Gastroesophageal sphincter (tissue), 4 donors: Measurements from ENCODE around the gene HEATR5B. TPM values are rescaled to one million over a fixed set of nuclear protein-coding genes. Genes with fewer than 3 reads are reported as not detected.
A peak's percentile ranks its signal among the peaks of the same experiment; 100 is the strongest.
"Not testable (repeated sequence)": the region's sequence is repeated elsewhere in the genome, so short reads cannot be mapped to it uniquely, and the experiment has no call there.

ENCODE experiments used
- ATAC-seq: fragments of 150-250 bp; one replicate; pipeline ENCODE4 v1.9.1; 2016; ENCODE audit warnings: mild to moderate bottlenecking, moderate library complexity
- H3K27ac ChIP-seq, 4 donors: fragments of 200-600 bp; sonication (generic) in 3 of 4; 1 replicate in 3 of 4; 2 replicates in 1 of 4; pipeline ENCODE4 v1.5.1; 2016 to 2019
- H3K27me3 ChIP-seq: fragments of 200-600 bp; sonication (generic); one replicate; pipeline ENCODE4 v1.5.1; 2019
- H3K36me3 ChIP-seq, 2 donors: fragments of 200-600 bp; sonication (generic); one replicate each; pipeline ENCODE4 v1.5.1; 2019; ENCODE audit warnings: control low read depth in 1 of 2
- H3K4me1 ChIP-seq, 3 donors: fragments of 200-600 bp; sonication (generic); 1 replicate in 2 of 3; 2 replicates in 1 of 3; pipeline ENCODE4 v1.5.1; 2016 to 2019; ENCODE audit warnings: control low read depth in 2 of 3
- H3K4me3 ChIP-seq, 2 donors: fragments of 200-600 bp; sonication (generic); one replicate each; pipeline ENCODE4 v1.5.1; 2019; ENCODE audit warnings: mild to moderate bottlenecking in 1 of 2, moderate library complexity in 1 of 2
- H3K9me3 ChIP-seq, 3 donors: fragments of 200-600 bp; sonication (generic); one replicate each; pipeline ENCODE4 v1.5.1; 2017 to 2019; ENCODE audit warnings: control low read depth in 2 of 3
- CTCF ChIP-seq, 4 experiments: fragments of 200-600 bp in 2 of 4; fragments of 450-650 bp in 2 of 4; sonication (generic) in 1 of 4; IDR thresholded peaks; one replicate each; pipeline ENCODE4 v1.5.1; 2017 to 2019; ENCODE audit warnings: antibody characterized with exemption in 4 of 4, mild to moderate bottlenecking in 2 of 4, moderate library complexity in 2 of 4
- EP300 ChIP-seq: sonication (generic); formaldehyde crosslinking; IDR thresholded peaks from one replicate; pipeline ENCODE4 v1.6.1; 2017; ENCODE audit warnings: antibody characterized with exemption, mild to moderate bottlenecking
- POLR2A ChIP-seq, 2 donors: fragments of 450-650 bp; IDR thresholded peaks; one replicate each; pipeline ENCODE4 v1.6.1; 2017; ENCODE audit warnings: antibody characterized with exemption in 2 of 2, mild to moderate bottlenecking in 2 of 2, moderate library complexity in 1 of 2
- POLR2AphosphoS5 ChIP-seq: sonication (generic); formaldehyde crosslinking; IDR thresholded peaks from one replicate; pipeline ENCODE4 v1.6.1; 2017; ENCODE audit warnings: antibody characterized with exemption
- WGBS, 2 donors: methylation state at CpG; one replicate each; pipeline ENCODE4 v1.1.5; 2018; ENCODE audit warnings: low coverage in 1 of 2; 5-methylcytosine and 5-hydroxymethylcytosine counted together
- total RNA-seq, 4 donors: library from RNA; depleted of rRNA; stranded (reverse); fragments of >200 nt; gene quantifications; one replicate each; pipeline ENCODE4 v1.1.0, GENCODE V29; 2016

HEATR5B gene
- total RNA-seq, 4 donors from 2014 or later, result 17.6 to 32.1 (median 22.1) TPM

- H3K36me3 ChIP-seq, result peaks cover 0 to 96% of the 10 kb centered on the region in 2 donors
- no peak for ATAC-seq
- no peaks in the 10 kb centered on the region for H3K27me3 ChIP-seq
- H3K9me3 ChIP-seq, result no peaks in the 10 kb centered on the region
- TF ChIP-seq EP300 (no peak), POLR2AphosphoS5 (no peak), CTCF (IDR thresholded peaks at IDR 0.05) (no peak), POLR2A (IDR thresholded peaks at IDR 0.05) (no peak)
- WGBS, 2 donors, result 93 to 100% methylated on average over 4 of the region's 4 CpGs
- H3K4me3 ChIP-seq, result no peak overlapping the region
- H3K4me1 ChIP-seq, result no peaks in the 10 kb centered on the region
- H3K27ac ChIP-seq, result no peak overlapping the region
These were observed 70.9 kb downstream of the HEATR5B start for GRCh38 chr2:37013315-37013641.

- no peak overlapping the region for H3K27ac ChIP-seq
- H3K4me3 ChIP-seq, result no peak overlapping the region
- H3K9me3 ChIP-seq, result no peaks in the 10 kb centered on the region
- no peaks in the 10 kb centered on the region for H3K4me1 ChIP-seq
- no peaks in the 10 kb centered on the region for H3K27me3 ChIP-seq
- TF ChIP-seq POLR2A (IDR thresholded peaks at IDR 0.05) (no peak), POLR2AphosphoS5 (no peak), CTCF (IDR thresholded peaks at IDR 0.05) (no peak), EP300 (no peak)
- 68 to 79% methylated on average over 5 of the region's 5 CpGs for WGBS, 2 donors
- H3K36me3 ChIP-seq, result peaks cover 0 to 98% of the 10 kb centered on the region in 2 donors
- no peak for ATAC-seq
These were observed 73.0 kb downstream of the HEATR5B start for GRCh38 chr2:37011130-37011529.

- no peaks in the 10 kb centered on the region for H3K27me3 ChIP-seq
- TF ChIP-seq CTCF (IDR thresholded peaks at IDR 0.05) (peak in 2 of 4 experiments; percentile 23 to 26), POLR2AphosphoS5 (no peak), EP300 (no peak)
- WGBS, 2 donors, result 45 to 51% methylated on average over 8 of the region's 8 CpGs
- no peaks in the 10 kb centered on the region for H3K4me1 ChIP-seq
- no peak for ATAC-seq
- peaks cover 3 to 98% of the 10 kb centered on the region in 2 donors for H3K36me3 ChIP-seq
- H3K27ac ChIP-seq, result no peak overlapping the region
- no peak overlapping the region for H3K4me3 ChIP-seq
- H3K9me3 ChIP-seq, result no peaks in the 10 kb centered on the region
These were observed 78.9 kb downstream of the HEATR5B start for GRCh38 chr2:37005118-37005868.

- peaks cover 3 to 100% of the 10 kb centered on the region in 2 donors for H3K36me3 ChIP-seq
- H3K27ac ChIP-seq, result no peak overlapping the region
- no peak for ATAC-seq
- no peaks in the 10 kb centered on the region for H3K4me1 ChIP-seq
- no peak overlapping the region for H3K4me3 ChIP-seq
- TF ChIP-seq POLR2AphosphoS5, result no peak
- TF ChIP-seq EP300, result no peak
- no peak for TF ChIP-seq POLR2A (IDR thresholded peaks at IDR 0.05)
- TF ChIP-seq CTCF (IDR thresholded peaks at IDR 0.05), result no peak
- WGBS, 2 donors, result 72 to 84% methylated on average over 2 of the region's 2 CpGs
- no peaks in the 10 kb centered on the region for H3K27me3 ChIP-seq
- no peaks in the 10 kb centered on the region for H3K9me3 ChIP-seq
These were observed 83.1 kb downstream of the HEATR5B start for GRCh38 chr2:37000988-37001556.

- ATAC-seq, result no peak
- H3K4me3 ChIP-seq, result no peak overlapping the region
- peaks cover 3 to 96% of the 10 kb centered on the region in 2 donors for H3K36me3 ChIP-seq
- no peaks in the 10 kb centered on the region for H3K4me1 ChIP-seq
- TF ChIP-seq EP300 (no peak), POLR2A (IDR thresholded peaks at IDR 0.05) (no peak), CTCF (IDR thresholded peaks at IDR 0.05) (no peak), POLR2AphosphoS5 (no peak)
- H3K27ac ChIP-seq, result no peak overlapping the region
- no peaks in the 10 kb centered on the region for H3K27me3 ChIP-seq
- no peaks in the 10 kb centered on the region for H3K9me3 ChIP-seq
- 87 to 96% methylated on average over 3 to 4 of the region's 6 CpGs for WGBS, 2 donors
These were observed 83.9 kb downstream of the HEATR5B start for GRCh38 chr2:37000318-37000717.

- peaks cover 3 to 94% of the 10 kb centered on the region in 2 donors for H3K36me3 ChIP-seq
- H3K9me3 ChIP-seq, H3K27ac ChIP-seq, ATAC-seq, H3K27me3 ChIP-seq, H3K4me1 ChIP-seq, H3K4me3 ChIP-seq: not testable (repeated sequence)
- WGBS, 2 donors, result 99 to 100% methylated on average over 2 to 8 of the region's 9 CpGs
These were observed 84.8 kb downstream of the HEATR5B start for GRCh38 chr2:36999416-36999815.
